HepG2 (cell line): ENCODE measurements around the gene PDZK1. TPM values are rescaled to one million over a fixed set of nuclear protein-coding genes. Genes with fewer than 3 reads are reported as not detected.

Experiments
- ETS1 ChIP-seq: sonication (generic); formaldehyde crosslinking; IDR thresholded peaks from 2 replicates; pipeline ENCODE4 v1.4.0; 2020; ENCODE audit warnings: missing genetic modification reagents
- GTF2F1 ChIP-seq: fragments of 150-350 bp; IDR thresholded peaks from 2 replicates; pipeline ENCODE4 v1.6.1; 2014; ENCODE audit warnings: low read length
- HCFC1 ChIP-seq: fragments of 150-350 bp; IDR thresholded peaks from 2 replicates; pipeline ENCODE4 v1.6.1; 2014; ENCODE audit warnings: low read depth, low read length
- HHEX ChIP-seq: IDR thresholded peaks from 2 replicates; pipeline ENCODE4 v1.6.1; 2016; ENCODE audit warnings: control low read depth
- KDM5A ChIP-seq: fragments of 200-600 bp; sonication (generic); IDR thresholded peaks from 2 replicates; pipeline ENCODE4 v1.7.0; 2018; ENCODE audit warnings: antibody characterized with exemption, mild to moderate bottlenecking, low read length, borderline replicate concordance
- KLF12 ChIP-seq: sonication (generic); formaldehyde crosslinking; IDR thresholded peaks from 2 replicates; pipeline ENCODE4 v1.4.0; 2020; ENCODE audit warnings: missing genetic modification reagents, borderline replicate concordance
- MAZ ChIP-seq, 2 experiments: sonication (generic) in 1 of 2; formaldehyde crosslinking in 1 of 2; IDR thresholded peaks; 2 replicates each; pipeline versions ENCODE4 v1.5.0 to v1.6.1; 2012 to 2020; ENCODE audit warnings: low read depth in 2 of 2, mild to moderate bottlenecking in 2 of 2, borderline replicate concordance in 1 of 2, improper control_type of control experiment in 1 of 2, low read length in 1 of 2, missing genetic modification reagents in 1 of 2, moderate library complexity in 1 of 2
- NFYB ChIP-seq: sonication (generic); formaldehyde crosslinking; IDR thresholded peaks from 2 replicates; pipeline ENCODE4 v1.4.0; 2020; ENCODE audit warnings: missing genetic modification reagents
- NONO ChIP-seq, 2 experiments: fragments of 450-650 bp in 1 of 2; sonication (generic) in 1 of 2; formaldehyde crosslinking in 1 of 2; IDR thresholded peaks in 1 of 2; conservative IDR thresholded peaks in 1 of 2; 2 replicates each; pipeline versions ENCODE4 v1.6.1 to v1.8.0; 2017 to 2022; ENCODE audit warnings: mild to moderate bottlenecking in 1 of 2, missing genetic modification reagents in 1 of 2, moderate library complexity in 1 of 2
- RARG ChIP-seq: sonication (generic); formaldehyde crosslinking; IDR thresholded peaks from 2 replicates; pipeline ENCODE4 v1.4.0; 2020; ENCODE audit warnings: low read depth, mild to moderate bottlenecking, missing genetic modification reagents
- SP1 ChIP-seq, 2 experiments: fragments of 450-650 bp in 1 of 2; sonication (generic) in 1 of 2; formaldehyde crosslinking in 1 of 2; IDR thresholded peaks; 2 replicates each; pipeline versions ENCODE4 v1.4.0 to v1.6.1; 2016 to 2020; ENCODE audit warnings: missing genetic modification reagents in 1 of 2
- SPEN ChIP-seq: sonication (generic); formaldehyde crosslinking; IDR thresholded peaks from 2 replicates; pipeline ENCODE4 v1.5.1; 2020; ENCODE audit warnings: low read depth, mild to moderate bottlenecking, missing genetic modification reagents
- TGIF2 ChIP-seq: IDR thresholded peaks from 2 replicates; pipeline ENCODE4 v1.6.1; 2016; ENCODE audit warnings: control low read depth, missing compliant biosample characterization
- TOE1 ChIP-seq: sonication (generic); formaldehyde crosslinking; IDR thresholded peaks from 2 replicates; pipeline ENCODE4 v1.4.0; 2020; ENCODE audit warnings: mild to moderate bottlenecking, missing genetic modification reagents
- U2AF1 ChIP-seq: fragments of 200-400 bp; formaldehyde crosslinking; optimal IDR thresholded peaks from 2 replicates; pipeline ENCODE3; 2017; ENCODE audit warnings: mild to moderate bottlenecking, low read depth, low read length
- ZBED4 ChIP-seq: sonication (generic); formaldehyde crosslinking; IDR thresholded peaks from 2 replicates; pipeline ENCODE4 v1.4.0; 2020; ENCODE audit warnings: missing genetic modification reagents, borderline replicate concordance
- ZBTB2 ChIP-seq: sonication (generic); formaldehyde crosslinking; IDR thresholded peaks from 2 replicates; pipeline ENCODE4 v1.8.0; 2022; ENCODE audit warnings: low read depth, missing genetic modification reagents
- ZFP90 ChIP-seq: sonication (generic); formaldehyde crosslinking; IDR thresholded peaks from 2 replicates; pipeline ENCODE4 v1.8.0; 2022; ENCODE audit warnings: missing genetic modification reagents, mild to moderate bottlenecking, inconsistent platforms, borderline replicate concordance
- ZNF124 ChIP-seq: sonication (generic); formaldehyde crosslinking; IDR thresholded peaks from 2 replicates; pipeline ENCODE4 v1.4.0; 2020; ENCODE audit warnings: missing genetic modification reagents
- ZNF414 ChIP-seq: sonication (generic); formaldehyde crosslinking; IDR thresholded peaks from 2 replicates; pipeline ENCODE4 v1.5.0; 2020; ENCODE audit warnings: missing genetic modification reagents
- ZNF773 ChIP-seq: sonication (generic); formaldehyde crosslinking; IDR thresholded peaks from 2 replicates; pipeline ENCODE4 v1.4.0; 2020; ENCODE audit warnings: missing genetic modification reagents, borderline replicate concordance
- ZSCAN25 ChIP-seq: sonication (generic); formaldehyde crosslinking; IDR thresholded peaks from 2 replicates; pipeline ENCODE4 v1.8.0; 2022; ENCODE audit warnings: mild to moderate bottlenecking, missing genetic modification reagents
- polyA plus RNA-seq, 8 experiments: library from polyadenylated mRNA; depleted of rRNA in 3 of 8; stranded (reverse) in 7 of 8; unstranded in 1 of 8; fragments of >200 nt; fragmentation: Illumina TruSeq in 4 of 8; extraction: Trizol in 4 of 8; gene quantifications; 2 replicates each; pipeline versions ENCODE4 v1.2.1 to v1.2.3, GENCODE V29; 2011 to 2016; ENCODE audit warnings: low read depth in 4 of 8, missing spikeins in 1 of 8, mixed read lengths in 1 of 8; ENCODE audit not compliant: insufficient read depth in 1 of 8
- total RNA-seq, 5 experiments: library from RNA; depleted of rRNA; stranded (reverse); fragments of >200 nt; fragmentation: Illumina TruSeq; extraction: Trizol; gene quantifications; 2 replicates each; pipeline ENCODE4 v1.2.3, GENCODE V29; 2016; ENCODE audit warnings: low read depth in 1 of 5

PDZK1 gene
- total and polyA plus RNA-seq, 2 of the 13 experiments (the other 11 are each of a cell fraction or from before 2014, with no cell fraction given): 16.2 to 46.4 TPM

GRCh38 chr1:145714524-145715111 lies 7.5 kb upstream of the PDZK1 start (continued):
- TF ChIP-seq GTF2F1: no peak
- 0 out of 2 replicates have a peak, but pooled peaks have one; percentile 44 for TF ChIP-seq ZBTB2 (CRISPR knock-in tag)
- TF ChIP-seq NONO (IDR thresholded peaks at IDR 0.05): no peak
- 0 out of 2 replicates have a peak, but pooled peaks have one; percentile 26 for TF ChIP-seq NONO (CRISPR knock-in tag; conservative IDR thresholded peaks at IDR 0.05)
- no peak for TF ChIP-seq MAZ (IDR thresholded peaks at IDR 0.05; ENCODE audit: borderline replicate concordance, low read depth, low read length)
- TF ChIP-seq MAZ (CRISPR knock-in tag; IDR thresholded peaks at IDR 0.05; ENCODE audit: low read depth): no peak
- TF ChIP-seq RARG: no peak
- TF ChIP-seq ZNF414 (CRISPR knock-in tag): 0 out of 2 replicates have a peak, but pooled peaks have one; percentile 57
- no peak for TF ChIP-seq HCFC1
- TF ChIP-seq KDM5A: no peak
- peak; percentile 68; the same call in 1 of the 2 replicates for TF ChIP-seq ZSCAN25 (CRISPR knock-in tag)
- no peak for TF ChIP-seq ETS1 (CRISPR knock-in tag)
- no peak for TF ChIP-seq U2AF1
- no peak for TF ChIP-seq SP1 (IDR thresholded peaks at IDR 0.05)
- no peak for TF ChIP-seq SP1 (CRISPR knock-in tag; IDR thresholded peaks at IDR 0.05)
- TF ChIP-seq ZFP90 (CRISPR knock-in tag): peak; percentile 51; the same call in 1 of the 2 replicates
- no peak for TF ChIP-seq NFYB
- no peak for TF ChIP-seq HHEX
- TF ChIP-seq ZNF124: peak; percentile 43; the same call in 1 of the 2 replicates
- no peak for TF ChIP-seq ZNF773 (CRISPR knock-in tag)
- 0 out of 2 replicates have a peak, but pooled peaks have one; percentile 54 for TF ChIP-seq KLF12 (CRISPR knock-in tag)
- peak; percentile 59; the same call in 1 of the 2 replicates for TF ChIP-seq TGIF2 (CRISPR knock-in tag)
- TF ChIP-seq ZBED4 (CRISPR knock-in tag): peak; percentile 53; the same call in 1 of the 2 replicates
- TF ChIP-seq SPEN (CRISPR knock-in tag): peak; percentile 80
- no peak for TF ChIP-seq TOE1 (CRISPR knock-in tag)
